DOHH2 (cell line): ENCODE data around the gene NUDT14.
A peak's percentile ranks its signal among the peaks of the same experiment; 100 is the strongest.

Source experiments
- CTCF ChIP-seq: fragments of 200-600 bp; sonication (generic); IDR thresholded peaks from one replicate; pipeline ENCODE4 v1.5.1; 2014; ENCODE audit warnings: antibody characterized with exemption, mild to moderate bottlenecking, low read depth, low read length; ENCODE audit not compliant: poor library complexity, severe bottlenecking
- EZH2phosphoT487 ChIP-seq: fragments of 200-600 bp; sonication (generic); IDR thresholded peaks from 2 replicates; pipeline ENCODE4 v1.6.1; 2017; ENCODE audit warnings: borderline replicate concordance, mild to moderate bottlenecking, antibody characterized with exemption, low read length, moderate library complexity, mixed read lengths

- TF ChIP-seq CTCF (no peak), EZH2phosphoT487 (0 out of 2 replicates have a peak, but pooled peaks have one; percentile 51)
Measured at GRCh38 chr14:105196265-105196960, 15.3 kb upstream of the NUDT14 start.
